A673 (cell line): Measurements from ENCODE around the gene CEP68. TPM values are rescaled to one million over a fixed set of nuclear protein-coding genes. Genes with fewer than 3 reads are reported as not detected.

Experiments
- BruUV-seq: library from RNA; stranded (reverse); fragments of 400-500 nt; replicated peaks from 2 replicates; lab custom pipeline; 2021; lab: Mats Ljungman, UMichigan
- CTCF ChIA-PET: fragments of 300-600 bp; sonication (Branson Sonifier 250); formaldehyde crosslinking; loops from one replicate; lab custom pipeline; 2022; ENCODE audit warnings: antibody characterized with exemption; lab: Charles Lee
- POLR2A ChIA-PET: fragments of 300-600 bp; sonication (Branson Sonifier 250); formaldehyde crosslinking; loops from one replicate; lab custom pipeline; 2022; ENCODE audit warnings: antibody characterized with exemption; ENCODE audit not compliant: low non-redundant PET; lab: Charles Lee
- DNase-seq: peaks from one replicate; pipeline ENCODE4 v3.0.0-alpha.2; 2015; ENCODE audit warnings: low spot score
- H3K27ac ChIP-seq: fragments of 200-600 bp; sonication (generic); 2 replicates; pipeline ENCODE4 v1.5.1; 2016; ENCODE audit warnings: mixed run types, low read depth, mild to moderate bottlenecking, mixed read lengths, antibody characterized with exemption, low read length; ENCODE audit not compliant: poor library complexity, severe bottlenecking
- H3K27me3 ChIP-seq: fragments of 200-600 bp; sonication (generic); replicated peaks from 2 replicates; pipeline ENCODE4 v1.6.1; 2017; ENCODE audit warnings: mixed run types, low read depth, mild to moderate bottlenecking, mixed read lengths, antibody characterized with exemption, low read length; ENCODE audit not compliant: insufficient read depth, poor library complexity
- H3K36me3 ChIP-seq: fragments of 200-600 bp; sonication (generic); 2 replicates; pipeline ENCODE4 v1.6.1; 2016; ENCODE audit warnings: mixed run types, mild to moderate bottlenecking, mixed read lengths, antibody characterized with exemption, low read length; ENCODE audit not compliant: insufficient read depth, poor library complexity, severe bottlenecking
- H3K4me1 ChIP-seq: fragments of 200-600 bp; sonication (generic); 2 replicates; pipeline ENCODE4 v1.6.1; 2017; ENCODE audit warnings: mixed run types, mild to moderate bottlenecking, mixed read lengths, antibody characterized with exemption, low read length; ENCODE audit not compliant: insufficient read depth, poor library complexity, severe bottlenecking
- H3K4me3 ChIP-seq: fragments of 200-600 bp; sonication (generic); 2 replicates; pipeline ENCODE4 v1.5.1; 2016; ENCODE audit warnings: low read depth, mixed run types, mild to moderate bottlenecking, mixed read lengths, low read length; ENCODE audit not compliant: poor library complexity, severe bottlenecking
- H3K9me3 ChIP-seq: fragments of 200-600 bp; sonication (generic); 2 replicates; pipeline ENCODE4 v1.6.1; 2016; ENCODE audit warnings: mixed run types, low read depth, mild to moderate bottlenecking, mixed read lengths, antibody characterized with exemption, low read length; ENCODE audit not compliant: poor library complexity, severe bottlenecking
- CTCF ChIP-seq: fragments of 300-800, 200-600 bp; sonication (generic); conservative IDR thresholded peaks from 2 replicates; pipeline ENCODE4 v1.5.1; 2017; ENCODE audit warnings: low read depth, mild to moderate bottlenecking, antibody characterized with exemption, low read length, moderate library complexity, mixed read lengths
- EZH2 ChIP-seq: fragments of 200-600 bp; sonication (generic); IDR thresholded peaks from 2 replicates; pipeline ENCODE4 v1.6.1; 2017; ENCODE audit warnings: borderline replicate concordance, low read depth, mild to moderate bottlenecking, mixed read lengths, antibody characterized with exemption, low read length; ENCODE audit not compliant: poor library complexity, severe bottlenecking
- intact Hi-C: fragments of 100-400 bp; cut with micrococcal nuclease; formaldehyde crosslinking; loops from one replicate; pipeline ENCODE4 v1.10.0; 2022; ENCODE audit not compliant: unreplicated experiment
- total RNA-seq: library from RNA; stranded (reverse); gene quantifications from 2 replicates; pipeline ENCODE4 v1.2.3, GENCODE V29; 2021

The CEP68 gene
- total RNA-seq, 1 experiment from 2014 or later = 10.1 TPM

- CTCF ChIA-PET = no interaction called here
- BruUV-seq = no TSS peak
- Histone ChIP-seq H3K9me3 (no peaks in the 10 kb centered on the region), H3K4me1 (no peaks in the 10 kb centered on the region), H3K27ac (no peak overlapping the region), H3K27me3 (no peaks in the 10 kb centered on the region), H3K4me3 (no peak overlapping the region), H3K36me3 (no peaks in the 10 kb centered on the region)
- no peak for TF ChIP-seq CTCF
- no peak for TF ChIP-seq EZH2
- POLR2A ChIA-PET = no interaction called here
- intact Hi-C loops = no loop called here
- no peak for DNase-seq
Observed at GRCh38 chr2:65136253-65136652, 80.0 kb downstream of the CEP68 start.

Other genes with a start within 250 kb of the CEP68 start
- 69.5 and 78.1 TPM in 2 replicates for gene SLC1A4, start 67.0 kb upstream of the CEP68 start, total RNA-seq
- 119 and 122 TPM in 2 replicates for gene RAB1A, start 73.7 kb downstream of the CEP68 start, total RNA-seq
- gene ACTR2, start 171.4 kb downstream of the CEP68 start, total RNA-seq = 235 and 253 TPM in 2 replicates